SK-N-DZ (cell line): ENCODE results near the gene PAPOLG.
"Not testable (repeated sequence)": the region's sequence is repeated elsewhere in the genome, so short reads cannot be mapped to it uniquely, and the experiment has no call there.

Experiments used
- DNase-seq: peaks from one replicate; pipeline ENCODE4 v3.0.0-alpha.2; 2015; ENCODE audit warnings: low spot score
- small RNA-seq, 2 experiments: library from RNA; depleted of rRNA; stranded (forward); fragments of <200 nt; gene quantifications; one replicate each; pipeline ENCODE3, GENCODE V24; 2014

PAPOLG gene

DNA sequence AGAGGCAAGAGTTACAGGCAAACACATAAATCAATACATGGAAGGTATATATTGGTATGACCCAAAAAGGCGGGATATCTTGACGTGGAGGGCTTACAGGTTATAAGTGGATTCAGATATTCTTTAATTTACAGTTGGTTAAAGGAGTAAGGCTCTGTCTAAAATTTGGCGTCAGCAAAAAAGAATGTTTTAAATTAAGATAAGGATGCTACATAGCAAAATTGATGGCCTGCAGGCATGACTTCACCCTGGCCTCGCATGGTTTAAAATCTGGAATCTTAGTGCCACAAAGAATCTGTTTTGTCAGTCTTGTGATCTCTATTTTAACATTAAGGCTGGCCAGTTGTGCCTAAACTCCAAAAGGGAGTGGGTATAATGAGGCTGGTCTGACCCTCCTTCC is 66.9 kb downstream of the PAPOLG start:
- DNase-seq, result no peak

DNA sequence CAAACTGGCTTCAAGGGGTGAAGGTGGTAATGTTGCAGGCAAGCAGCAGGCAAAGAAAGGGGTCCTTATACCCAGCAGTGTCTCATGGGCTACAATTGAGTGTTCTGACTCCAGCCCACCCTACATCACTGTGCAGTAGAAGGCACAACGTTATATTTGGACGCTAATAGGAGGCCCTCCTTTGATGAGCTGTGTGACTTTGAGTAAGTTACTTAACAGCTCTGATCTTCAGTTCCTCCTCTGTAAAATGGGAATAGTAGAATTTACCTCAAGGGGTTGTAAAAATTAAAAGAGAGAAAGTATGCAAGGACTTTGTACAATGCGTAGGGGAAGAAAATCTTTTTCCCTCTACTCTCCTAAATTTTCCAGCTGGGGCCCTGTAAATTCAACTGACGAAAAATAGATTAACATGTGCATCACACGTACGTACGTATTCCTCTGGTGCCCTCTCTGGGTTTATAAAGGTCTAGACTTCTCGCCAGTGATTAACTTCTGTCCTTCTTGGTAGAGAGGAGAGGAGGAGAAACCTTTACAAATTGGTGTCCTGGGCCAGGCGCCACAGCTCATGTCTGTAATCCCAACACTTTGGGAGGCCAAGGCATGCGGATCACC is 67.7 kb downstream of the PAPOLG start:
- DNase-seq, result no peak

DNA sequence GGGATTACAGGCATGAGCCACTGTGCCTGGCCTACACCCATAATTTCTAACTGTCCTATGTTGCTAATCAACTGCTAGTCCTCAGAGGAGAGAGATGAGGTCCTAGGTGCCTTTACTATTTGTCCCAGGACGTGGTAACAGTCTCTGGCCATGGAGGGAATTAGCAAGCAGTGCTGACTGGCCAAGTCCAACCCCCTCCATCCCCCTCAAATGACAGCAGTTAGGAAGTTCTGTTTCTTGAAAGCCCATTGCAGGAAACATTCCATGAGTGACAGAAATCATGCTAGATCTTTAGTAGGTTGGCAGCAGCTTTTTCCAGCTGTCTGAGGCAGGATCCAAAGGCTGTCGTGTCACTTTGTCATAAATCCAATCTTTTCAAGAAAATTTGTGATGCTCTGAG is 69.6 kb downstream of the PAPOLG start:
- no peak for DNase-seq

DNA sequence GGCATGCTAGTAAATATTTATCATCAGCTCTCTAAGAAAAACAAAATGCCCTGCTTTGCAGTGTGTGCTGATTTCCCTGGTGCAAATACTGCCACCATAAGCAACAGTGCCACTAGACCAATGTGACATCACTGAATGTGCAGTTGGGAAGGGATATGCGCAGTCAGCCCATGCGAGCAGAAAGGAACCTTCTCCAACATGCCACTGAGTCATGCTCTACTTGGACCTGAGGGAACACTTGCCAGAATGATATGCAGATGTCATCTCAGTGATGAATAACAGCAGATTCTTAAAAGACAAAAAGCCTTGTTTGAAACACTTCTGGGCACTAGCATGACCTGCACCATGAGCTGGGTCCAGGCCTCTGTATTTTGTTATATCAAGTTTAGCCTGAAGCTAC is 70.0 kb downstream of the PAPOLG start:
- no peak for DNase-seq

DNA sequence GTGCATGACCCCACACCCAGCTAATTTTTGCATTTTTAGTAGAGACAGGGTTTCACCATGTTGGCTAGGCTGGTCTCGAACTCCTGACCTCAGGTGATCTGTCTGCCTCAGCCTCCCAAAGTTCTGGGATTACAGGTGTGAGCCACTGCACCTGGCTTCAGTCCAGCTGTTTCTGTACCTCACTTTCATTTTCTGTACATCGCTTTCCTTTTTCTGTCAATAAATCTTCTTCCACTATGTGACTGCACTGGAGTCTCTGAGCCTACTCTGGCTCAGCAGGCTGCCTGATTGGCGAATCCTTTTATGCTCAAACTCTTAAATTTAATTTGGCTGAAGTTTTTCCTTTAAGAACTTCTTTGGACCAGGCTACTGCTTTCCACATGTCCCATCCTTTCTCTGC is 70.8 kb downstream of the PAPOLG start:
- not testable (repeated sequence) for DNase-seq

DNA sequence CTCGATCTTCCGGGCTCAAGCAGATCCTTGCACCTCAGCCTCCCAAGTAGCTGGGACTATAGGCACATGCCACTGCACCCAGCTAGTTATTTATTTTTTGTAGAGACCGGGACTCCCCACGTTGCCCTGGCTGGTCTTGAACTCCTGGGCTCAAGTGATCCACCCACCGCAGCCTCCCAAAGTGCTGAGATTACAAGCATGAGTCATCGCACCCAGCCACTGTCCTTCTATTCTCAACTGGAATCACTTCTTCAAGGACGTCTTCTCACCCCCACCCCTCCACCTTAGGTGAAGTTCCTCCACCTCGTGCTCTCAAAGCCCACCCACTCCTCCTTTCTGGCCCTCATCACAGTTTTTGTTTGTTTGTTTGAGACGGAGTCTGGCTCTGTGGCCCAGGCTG is 71.3 kb downstream of the PAPOLG start:
- no peak for DNase-seq

DNA sequence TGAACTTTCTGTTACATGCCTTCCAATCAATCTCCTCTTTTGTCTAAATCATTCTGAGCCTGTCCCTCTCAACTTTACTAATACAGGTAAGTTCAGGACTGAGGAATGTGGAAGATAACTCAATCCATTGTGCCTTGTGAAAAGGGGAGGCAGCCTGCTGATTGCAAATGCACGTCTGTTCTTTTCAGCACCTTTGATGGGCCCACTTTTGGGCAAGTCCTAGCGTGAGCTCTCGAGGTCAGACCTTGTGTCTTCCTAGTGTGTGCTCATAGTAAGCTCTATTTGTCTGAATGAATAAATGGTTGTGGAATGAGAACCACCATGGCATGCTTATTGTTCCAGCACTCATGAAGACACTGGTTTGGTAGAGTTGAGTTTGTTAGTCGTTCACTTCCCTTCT is 74.9 kb downstream of the PAPOLG start:
- DNase-seq, result no peak

DNA sequence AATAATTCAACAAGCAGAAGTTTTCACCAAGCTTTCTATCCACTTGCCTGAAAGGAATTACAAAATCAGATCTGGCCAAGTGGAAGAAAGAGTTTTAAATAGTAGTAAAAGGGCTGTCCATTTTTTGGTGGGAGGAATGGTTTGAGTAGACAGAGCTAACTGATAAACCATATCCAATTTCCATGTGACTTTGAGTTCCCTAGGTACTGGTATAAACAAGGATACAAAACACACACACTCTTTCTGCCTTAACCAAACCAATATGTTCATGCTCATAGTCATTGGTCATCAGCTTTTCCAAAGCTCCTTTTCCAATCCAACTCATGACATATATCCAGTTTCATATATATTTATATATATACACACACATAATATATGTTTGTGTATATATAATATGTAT is 75.9 kb downstream of the PAPOLG start:
- no peak for DNase-seq

DNA sequence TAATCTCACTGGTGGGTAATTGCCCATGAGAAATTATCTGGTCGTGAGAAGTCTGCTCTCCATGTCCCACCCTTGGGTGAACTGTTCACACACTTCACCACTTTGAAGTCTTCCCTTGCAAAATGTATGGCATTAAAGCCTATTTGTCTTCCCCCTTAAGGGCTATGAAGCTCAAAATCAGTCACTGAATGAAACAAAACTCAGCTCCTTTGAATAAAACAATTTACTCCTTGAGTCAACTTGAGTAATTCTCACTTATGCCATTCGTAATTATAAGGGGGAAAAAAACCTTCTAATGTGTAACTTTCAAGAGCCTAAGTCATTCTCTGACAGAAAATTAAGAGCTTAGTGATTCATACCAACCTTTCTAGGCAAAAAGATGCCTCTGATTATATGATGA is 76.6 kb downstream of the PAPOLG start:
- DNase-seq, result no peak

DNA sequence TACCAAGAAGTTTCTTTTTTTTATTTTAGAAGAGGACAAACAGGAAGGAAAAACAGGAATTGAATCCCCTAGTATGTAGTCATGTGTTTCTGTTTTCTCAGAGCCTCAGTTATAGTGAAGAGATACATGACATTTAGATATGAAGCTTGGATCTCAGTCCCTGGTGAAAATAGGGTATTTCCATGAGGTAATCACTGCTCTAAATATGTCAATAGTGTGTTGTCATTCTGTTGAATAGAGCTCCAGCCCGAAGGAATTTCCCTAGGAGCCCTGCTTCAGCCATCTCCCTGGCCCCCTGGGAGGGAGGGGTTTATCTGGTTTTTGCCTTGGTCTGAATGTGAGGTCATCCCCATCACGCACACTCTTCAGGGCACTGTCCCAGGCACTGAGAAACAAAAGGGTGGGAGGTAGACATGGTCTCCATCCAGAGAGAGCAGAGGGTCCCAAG is 78.2 kb downstream of the PAPOLG start:
- DNase-seq, result no peak

DNA sequence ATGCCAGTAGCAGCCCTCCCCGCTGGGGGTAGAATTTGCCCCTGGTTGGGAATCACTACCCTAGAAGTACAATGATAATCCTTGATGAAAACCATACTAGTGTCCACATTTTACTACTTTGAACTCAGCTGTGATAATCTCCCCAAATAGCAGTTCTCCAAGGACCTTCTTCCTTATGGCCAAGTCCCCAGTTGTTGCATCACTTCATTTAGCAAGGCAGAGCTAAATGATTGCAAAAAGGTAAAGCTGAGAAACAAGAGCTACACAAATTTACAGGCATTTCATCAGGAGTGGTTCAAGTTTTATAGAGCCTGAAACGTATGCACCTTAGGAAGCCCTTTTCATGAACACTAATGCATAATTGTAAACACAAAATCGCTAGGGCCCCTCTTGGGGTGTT is 80.4 kb downstream of the PAPOLG start:
- no peak for DNase-seq

DNA sequence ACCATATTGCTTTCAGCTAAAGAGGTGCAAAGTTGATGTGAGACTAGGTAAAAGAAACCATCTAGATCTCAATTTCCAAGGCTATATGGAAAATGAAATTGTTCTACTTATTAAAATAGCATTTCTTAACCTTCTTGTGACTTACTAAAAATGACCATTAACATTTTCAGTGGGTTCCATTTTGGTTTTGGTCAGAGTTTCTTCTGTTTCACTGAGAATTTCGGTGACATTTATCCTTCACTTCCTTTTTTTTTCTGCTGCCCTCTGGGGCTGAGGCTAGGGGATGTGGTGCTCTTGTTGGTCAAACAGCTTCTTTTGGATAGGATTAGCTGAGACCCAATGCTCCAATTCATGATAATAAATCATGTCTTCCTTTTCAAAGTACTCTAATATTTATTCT is 81.1 kb downstream of the PAPOLG start:
- no peak for DNase-seq

DNA sequence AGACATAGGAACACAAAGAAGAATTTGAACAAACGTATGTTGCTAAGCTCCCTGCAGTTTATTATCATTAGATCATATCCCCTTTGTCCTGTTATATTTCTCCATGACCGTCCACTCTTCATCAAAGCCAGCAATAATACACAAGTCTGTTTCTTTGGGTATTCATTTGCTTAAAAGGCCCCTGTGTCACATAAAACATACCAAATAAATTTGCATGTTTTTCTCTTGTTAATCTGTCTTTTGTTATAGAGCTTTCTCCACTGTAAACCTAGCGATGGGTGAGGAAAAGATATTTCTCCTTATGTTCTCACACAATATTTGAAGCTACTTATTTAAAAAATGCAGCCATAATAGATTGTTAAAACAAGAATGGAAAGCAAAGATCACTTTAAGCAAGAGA is 82.4 kb downstream of the PAPOLG start:
- DNase-seq, result no peak

DNA sequence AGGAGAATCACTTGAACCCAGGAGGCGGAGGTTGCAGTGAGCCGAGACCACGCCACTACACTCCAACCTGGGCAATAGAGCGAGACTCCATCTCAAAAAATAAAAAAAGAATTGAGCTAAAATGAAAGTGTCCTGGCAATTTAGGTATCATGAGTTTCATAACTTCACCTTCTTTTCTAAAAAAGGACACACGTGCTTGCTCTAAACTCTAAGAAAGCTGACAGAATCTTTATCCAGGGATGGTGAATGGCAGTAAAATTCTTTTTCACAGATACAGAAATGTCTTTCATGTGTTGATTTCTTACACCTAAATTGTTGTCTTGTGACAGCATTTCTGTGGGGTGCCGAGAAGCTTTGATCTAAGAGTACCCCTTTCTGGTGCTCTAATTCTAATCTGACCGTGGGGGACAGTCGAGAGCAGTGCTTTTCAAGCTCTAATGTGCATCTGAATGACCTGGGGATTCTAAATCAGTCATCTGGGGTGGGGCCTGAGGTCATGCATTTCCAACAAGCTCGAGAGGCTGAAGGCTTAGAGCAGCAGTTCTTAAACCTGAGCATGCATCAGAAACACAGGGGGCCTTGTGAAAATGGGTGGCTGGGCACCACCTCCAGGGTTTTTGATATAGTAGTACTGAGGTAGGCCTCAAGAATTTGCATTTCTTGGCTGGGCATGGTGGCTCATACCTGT is 83.2 kb downstream of the PAPOLG start:
- DNase-seq, result no peak

DNA sequence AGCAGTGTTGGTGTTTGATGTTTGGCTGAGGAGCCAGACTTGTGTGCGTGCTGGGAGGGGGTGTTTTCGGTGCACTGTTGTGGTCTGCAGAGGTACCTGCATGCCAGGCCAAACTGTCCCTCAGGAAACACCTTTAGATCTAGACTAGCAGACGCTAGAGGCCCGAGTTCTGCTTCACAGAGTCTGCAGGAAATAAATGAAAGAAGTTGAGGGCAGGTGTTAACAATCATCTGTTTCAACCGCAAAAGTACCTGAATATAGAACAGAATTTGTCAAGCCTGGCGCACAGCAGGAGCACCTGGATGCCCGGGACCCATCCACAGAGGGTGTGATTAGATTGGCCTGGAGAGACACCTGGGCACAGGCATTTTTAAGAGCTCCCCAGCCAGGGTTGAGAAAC is 84.8 kb downstream of the PAPOLG start:
- DNase-seq, result no peak

DNA sequence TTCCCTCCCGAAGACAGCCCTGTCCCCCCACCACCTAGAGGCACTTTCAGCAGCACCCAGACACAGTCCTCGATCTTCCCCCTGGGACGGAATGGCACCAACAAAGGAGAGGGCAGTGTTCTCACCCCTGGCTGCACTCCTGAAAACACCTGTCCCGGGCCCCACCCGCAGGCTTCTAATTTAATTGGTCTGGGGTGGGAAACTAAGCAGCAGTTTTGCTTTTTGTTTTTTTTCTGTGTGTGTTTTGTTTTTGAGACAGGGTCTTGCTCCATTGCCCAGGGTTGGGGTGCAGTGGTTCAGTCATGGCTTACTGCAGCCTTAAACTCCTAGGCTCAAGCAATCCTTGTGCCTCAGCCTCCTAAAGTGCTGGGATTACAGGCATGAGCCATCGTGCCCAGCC is 86.9 kb downstream of the PAPOLG start:
- no peak for DNase-seq

DNA sequence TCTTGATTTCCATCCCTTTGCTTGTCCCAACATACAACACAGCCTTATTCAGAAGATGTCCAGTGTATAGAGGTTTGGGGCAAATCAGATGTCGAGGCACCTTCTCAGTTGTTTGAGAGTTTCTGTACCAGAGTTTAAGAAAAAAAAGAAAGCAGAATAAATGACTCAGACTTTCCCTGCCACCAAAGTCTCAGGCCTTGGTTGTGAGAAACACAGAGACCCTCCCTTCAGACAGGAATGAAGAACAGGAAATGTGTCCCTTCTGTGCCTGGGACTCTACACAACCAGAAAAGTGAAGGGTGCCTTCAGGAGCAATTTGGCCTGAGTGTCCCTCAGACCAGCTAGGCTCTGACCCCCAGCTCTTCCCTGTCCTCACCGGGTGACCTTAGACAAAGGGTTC is 88.0 kb downstream of the PAPOLG start:
- no peak for DNase-seq

DNA sequence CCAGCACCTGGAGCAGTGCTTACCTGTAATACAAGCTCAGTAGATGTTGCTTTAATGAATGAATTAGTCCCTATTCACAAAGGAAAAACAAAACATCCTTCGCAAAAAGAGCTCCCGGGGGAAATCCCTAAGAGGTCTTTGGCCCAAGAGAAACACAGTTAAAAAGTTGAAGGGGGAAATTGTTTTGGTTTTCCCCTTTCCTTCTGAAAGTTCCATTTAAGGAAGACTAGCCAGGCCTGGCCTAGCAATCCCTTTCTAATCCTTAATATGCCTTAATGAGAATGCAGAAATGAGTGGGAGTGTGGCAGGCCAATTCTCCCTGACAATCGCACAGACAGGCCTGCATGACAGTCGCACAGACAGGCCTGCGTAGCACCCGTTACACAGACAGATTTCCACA is 91.8 kb downstream of the PAPOLG start:
- no peak for DNase-seq

Small RNAs within 50 kb of the gene (small RNA-seq; reads per million reads assigned to genes)
- gene RN7SL632P (0 to 0.09 reads per million in 2 experiments), gene RNU6-612P (0 reads per million in 2 experiments)
